ENCODE measurements around the gene BMAL1.

BMAL1 gene

GRCh38 chr11:13276832-13277767, 490 bp upstream of the BMAL1 start:
- H3K4me3 Mint-ChIP-seq: peak overlapping the region; percentile 90

GRCh38 chr11:13278609-13279486, 1.3 kb downstream of the BMAL1 start:
- Mint-ChIP-seq H3K27me3 (peaks cover 2% of the 10 kb centered on the region), H3K4me1 (peaks cover 33% of the 10 kb centered on the region), H3K4me3 (peak overlapping the region; percentile 84), H3K9me3 (no peaks in the 10 kb centered on the region), H3K36me3 (peaks cover 2% of the 10 kb centered on the region), H3K27ac (peak overlapping the region; percentile 19)
- no peak for ATAC-seq (ENCODE audit: low read depth)
- DNase-seq (ENCODE audit: low spot score in 2 of 2): no peak

More at GRCh38 chr11:13276832-13277767, 490 bp upstream of the BMAL1 start:
- Mint-ChIP-seq H3K9me3 (no peaks in the 10 kb centered on the region), H3K27ac (peak overlapping the region; percentile 61), H3K27me3 (peaks cover 2% of the 10 kb centered on the region), H3K36me3 (peaks cover 2% of the 10 kb centered on the region), H3K4me1 (peaks cover 27% of the 10 kb centered on the region)
- DNase-seq (ENCODE audit: low spot score in 2 of 2): peak; percentile 87 to 93
- peak; percentile 83 for ATAC-seq (ENCODE audit: low read depth)

- H3K4me3 Mint-ChIP-seq: peak overlapping the region; percentile 84
- no peaks in the 10 kb centered on the region for H3K9me3 Mint-ChIP-seq
- H3K36me3 Mint-ChIP-seq: peaks cover 2% of the 10 kb centered on the region
- peaks cover 33% of the 10 kb centered on the region for H3K4me1 Mint-ChIP-seq
- no peak overlapping the region for H3K27ac Mint-ChIP-seq
- peaks cover 2% of the 10 kb centered on the region for H3K27me3 Mint-ChIP-seq
- DNase-seq (ENCODE audit: low spot score in 2 of 2) (no peak), ATAC-seq (ENCODE audit: low read depth) (no peak)
Observed at GRCh38 chr11:13279487-13279834, 1.9 kb downstream of the BMAL1 start.

- no peak for ATAC-seq (ENCODE audit: low read depth)
- DNase-seq (ENCODE audit: low spot score in 2 of 2): no peak
- Mint-ChIP-seq H3K4me3 (peak overlapping the region; percentile 4), H3K27ac (peak overlapping the region; percentile 12), H3K36me3 (peaks cover 5% of the 10 kb centered on the region), H3K4me1 (peaks cover 38% of the 10 kb centered on the region), H3K27me3 (no peaks in the 10 kb centered on the region), H3K9me3 (no peaks in the 10 kb centered on the region)
Observed at GRCh38 chr11:13280092-13280722, 2.6 kb downstream of the BMAL1 start.

GRCh38 chr11:13280777-13281176, 3.2 kb downstream of the BMAL1 start:
- Mint-ChIP-seq H3K27me3 (no peaks in the 10 kb centered on the region), H3K27ac (peak overlapping the region; percentile 12), H3K9me3 (no peaks in the 10 kb centered on the region), H3K4me1 (peaks cover 40% of the 10 kb centered on the region), H3K36me3 (peaks cover 5% of the 10 kb centered on the region), H3K4me3 (no peak overlapping the region)
- ATAC-seq (ENCODE audit: low read depth) (no peak), DNase-seq (ENCODE audit: low spot score in 2 of 2) (no peak)

GRCh38 chr11:13283636-13284035, 6.0 kb downstream of the BMAL1 start:
- H3K27ac Mint-ChIP-seq: no peak overlapping the region
- H3K9me3 Mint-ChIP-seq: no peaks in the 10 kb centered on the region
- no peaks in the 10 kb centered on the region for H3K27me3 Mint-ChIP-seq
- peaks cover 5% of the 10 kb centered on the region for H3K36me3 Mint-ChIP-seq
- no peak overlapping the region for H3K4me3 Mint-ChIP-seq
- peaks cover 42% of the 10 kb centered on the region for H3K4me1 Mint-ChIP-seq
- ATAC-seq (ENCODE audit: low read depth): no peak
- no peak for DNase-seq (ENCODE audit: low spot score in 2 of 2)

GRCh38 chr11:13284776-13285588, 7.4 kb downstream of the BMAL1 start:
- ATAC-seq (ENCODE audit: low read depth): no peak
- no peaks in the 10 kb centered on the region for H3K9me3 Mint-ChIP-seq
- no peaks in the 10 kb centered on the region for H3K27me3 Mint-ChIP-seq
- H3K36me3 Mint-ChIP-seq: peaks cover 7% of the 10 kb centered on the region
- no peak overlapping the region for H3K27ac Mint-ChIP-seq
- H3K4me3 Mint-ChIP-seq: no peak overlapping the region
- DNase-seq (ENCODE audit: low spot score in 2 of 2): no peak
- peaks cover 37% of the 10 kb centered on the region for H3K4me1 Mint-ChIP-seq

GRCh38 chr11:13286279-13286821, 8.8 kb downstream of the BMAL1 start:
- Mint-ChIP-seq H3K9me3 (no peaks in the 10 kb centered on the region), H3K4me3 (no peak overlapping the region), H3K4me1 (peaks cover 30% of the 10 kb centered on the region), H3K36me3 (peaks cover 5% of the 10 kb centered on the region), H3K27me3 (no peaks in the 10 kb centered on the region), H3K27ac (no peak overlapping the region)
- no peak for ATAC-seq (ENCODE audit: low read depth)
- no peak for DNase-seq (ENCODE audit: low spot score in 2 of 2)

- peaks cover 28% of the 10 kb centered on the region for H3K4me1 Mint-ChIP-seq
- peaks cover 5% of the 10 kb centered on the region for H3K36me3 Mint-ChIP-seq
- H3K27me3 Mint-ChIP-seq: no peaks in the 10 kb centered on the region
- DNase-seq (ENCODE audit: low spot score in 2 of 2) (no peak), ATAC-seq (ENCODE audit: low read depth) (no peak)
- H3K9me3 Mint-ChIP-seq: no peaks in the 10 kb centered on the region
- H3K4me3 Mint-ChIP-seq: no peak overlapping the region
- no peak overlapping the region for H3K27ac Mint-ChIP-seq
Observed at GRCh38 chr11:13287036-13287435, 9.4 kb downstream of the BMAL1 start.

- no peak for ATAC-seq (ENCODE audit: low read depth)
- H3K4me3 Mint-ChIP-seq: no peak overlapping the region
- DNase-seq (ENCODE audit: low spot score in 2 of 2): no peak
- H3K27ac Mint-ChIP-seq: no peak overlapping the region
- H3K27me3 Mint-ChIP-seq: no peaks in the 10 kb centered on the region
- no peaks in the 10 kb centered on the region for H3K9me3 Mint-ChIP-seq
- peaks cover 24% of the 10 kb centered on the region for H3K4me1 Mint-ChIP-seq
- H3K36me3 Mint-ChIP-seq: peaks cover 5% of the 10 kb centered on the region
Observed at GRCh38 chr11:13287681-13288080, 10.1 kb downstream of the BMAL1 start.

GRCh38 chr11:13288375-13289029, 10.9 kb downstream of the BMAL1 start:
- no peak overlapping the region for H3K4me3 Mint-ChIP-seq
- H3K27me3 Mint-ChIP-seq: no peaks in the 10 kb centered on the region
- no peaks in the 10 kb centered on the region for H3K9me3 Mint-ChIP-seq
- DNase-seq (ENCODE audit: low spot score in 2 of 2) (no peak), ATAC-seq (ENCODE audit: low read depth) (no peak)
- peaks cover 5% of the 10 kb centered on the region for H3K36me3 Mint-ChIP-seq
- H3K4me1 Mint-ChIP-seq: peaks cover 29% of the 10 kb centered on the region
- no peak overlapping the region for H3K27ac Mint-ChIP-seq

GRCh38 chr11:13289081-13289480, 11.5 kb downstream of the BMAL1 start:
- no peak overlapping the region for H3K27ac Mint-ChIP-seq
- no peak for DNase-seq (ENCODE audit: low spot score in 2 of 2)
- H3K9me3 Mint-ChIP-seq: no peaks in the 10 kb centered on the region
- peaks cover 5% of the 10 kb centered on the region for H3K36me3 Mint-ChIP-seq
- no peak overlapping the region for H3K4me3 Mint-ChIP-seq
- H3K4me1 Mint-ChIP-seq: peaks cover 30% of the 10 kb centered on the region
- no peaks in the 10 kb centered on the region for H3K27me3 Mint-ChIP-seq
- ATAC-seq (ENCODE audit: low read depth): no peak
